OCI-LY3 (cell line): ENCODE measurements around the gene TFEB.

Source experiments
- H2AFZ ChIP-seq: fragments of 200-600, 300-600 bp; shearing (Covaris generic); 2 replicates; pipeline ENCODE4 v1.6.0; 2014; ENCODE audit warnings: antibody characterized with exemption, low read depth, low read length
- H3K27ac ChIP-seq: fragments of 200-600, 300-600 bp; sonication (generic); 2 replicates; pipeline ENCODE4 v1.5.1; 2014; ENCODE audit warnings: mild to moderate bottlenecking, low read length, moderate library complexity, mixed read lengths
- H3K27me3 ChIP-seq: fragments of 200-600, 300-600 bp; sonication (generic); 2 replicates; pipeline ENCODE4 v1.6.1; 2014; ENCODE audit warnings: low read depth, low read length, mixed read lengths
- H3K36me3 ChIP-seq: fragments of 200-600, 300-600 bp; sonication (generic); replicated peaks from 2 replicates; pipeline ENCODE3; 2014; ENCODE audit warnings: low read depth, low read length, mixed read lengths
- H3K4me1 ChIP-seq: fragments of 300-600, 200-600 bp; sonication (generic); 2 replicates; pipeline ENCODE4 v1.6.1; 2014; ENCODE audit warnings: low read length, mixed read lengths
- H3K4me2 ChIP-seq: fragments of 200-600, 300-600 bp; sonication (generic); 2 replicates; pipeline ENCODE4 v1.6.1; 2014; ENCODE audit warnings: low read length, mixed read lengths
- H3K4me3 ChIP-seq: fragments of 300-600, 200-600 bp; sonication (generic); 2 replicates; pipeline ENCODE4 v1.5.1; 2014; ENCODE audit warnings: antibody characterized with exemption, mild to moderate bottlenecking, low read length, moderate library complexity
- H3K79me2 ChIP-seq: fragments of 300-600, 200-600 bp; shearing (Covaris generic); 2 replicates; pipeline ENCODE4 v1.6.1; 2014; ENCODE audit warnings: mild to moderate bottlenecking, low read length, mixed read lengths
- H3K9ac ChIP-seq: fragments of 300-600, 200-600 bp; shearing (Covaris generic); 2 replicates; pipeline ENCODE4 v1.6.0; 2014; ENCODE audit warnings: mild to moderate bottlenecking, low read length, moderate library complexity
- H3K9me3 ChIP-seq: fragments of 200-600, 300-600 bp; shearing (Covaris generic); 2 replicates; pipeline ENCODE4 v1.6.1; 2014; ENCODE audit warnings: low read length, mixed read lengths; ENCODE audit not compliant: insufficient read depth
- H4K20me1 ChIP-seq: fragments of 200-600, 300-600 bp; sonication (generic); 2 replicates; pipeline ENCODE4 v1.6.1; 2016; ENCODE audit warnings: low read length, mixed read lengths; ENCODE audit not compliant: insufficient read depth
- CTCF ChIP-seq: fragments of 200-600, 300-600 bp; sonication (generic); IDR thresholded peaks from 2 replicates; pipeline ENCODE4 v1.5.1; 2014; ENCODE audit warnings: antibody characterized with exemption, low read length, low read depth
- EZH2phosphoT487 ChIP-seq: fragments of 200-600 bp; shearing (Covaris generic); IDR thresholded peaks from 2 replicates; pipeline ENCODE4 v1.6.1; 2018; ENCODE audit warnings: antibody characterized with exemption, mixed run types, low read depth

The TFEB gene

GRCh38 chr6:41683523-41684310 is 51.7 kb downstream of the TFEB start:
- Histone ChIP-seq H2AFZ (no peak overlapping the region), H3K36me3 (peaks cover 38% of the 10 kb centered on the region), H3K27ac (peak overlapping the region; percentile 63), H3K4me3 (peak overlapping the region; percentile 73), H3K79me2 (no peaks in the 10 kb centered on the region), H3K9me3 (no peaks in the 10 kb centered on the region), H4K20me1 (no peaks in the 10 kb centered on the region; the same call in 1 of the 2 replicates), H3K4me2 (peak overlapping the region; percentile 81), H3K9ac (peak overlapping the region; percentile 76), H3K4me1 (peaks cover 21% of the 10 kb centered on the region), H3K27me3 (no peaks in the 10 kb centered on the region)
- no peak for TF ChIP-seq EZH2phosphoT487
- peak; percentile 95 for TF ChIP-seq CTCF

- H3K4me2 ChIP-seq = peak overlapping the region; percentile 81
- no peak for TF ChIP-seq CTCF
- no peak for TF ChIP-seq EZH2phosphoT487
- peak overlapping the region; percentile 63 for H3K27ac ChIP-seq
- peaks cover 34% of the 10 kb centered on the region for H3K36me3 ChIP-seq
- H3K4me3 ChIP-seq = peak overlapping the region; percentile 73
- no peaks in the 10 kb centered on the region for H3K27me3 ChIP-seq
- peak overlapping the region; percentile 76 for H3K9ac ChIP-seq
- H3K79me2 ChIP-seq = no peaks in the 10 kb centered on the region
- peak overlapping the region; percentile 44; the same call in 1 of the 2 replicates for H2AFZ ChIP-seq
- H3K9me3 ChIP-seq = no peaks in the 10 kb centered on the region
- peaks cover 21% of the 10 kb centered on the region for H3K4me1 ChIP-seq
- no peaks in the 10 kb centered on the region; the same call in 1 of the 2 replicates for H4K20me1 ChIP-seq
These were observed 52.2 kb downstream of the TFEB start for GRCh38 chr6:41683273-41683522.

- peak overlapping the region; percentile 73 for H3K4me3 ChIP-seq
- TF ChIP-seq CTCF (no peak), EZH2phosphoT487 (no peak)
- peak overlapping the region; percentile 81 for H3K4me2 ChIP-seq
- peaks cover 21% of the 10 kb centered on the region for H3K4me1 ChIP-seq
- H4K20me1 ChIP-seq = no peaks in the 10 kb centered on the region; the same call in 1 of the 2 replicates
- H3K79me2 ChIP-seq = no peaks in the 10 kb centered on the region
- H3K9me3 ChIP-seq = no peaks in the 10 kb centered on the region
- H2AFZ ChIP-seq = peak overlapping the region; percentile 44; the same call in 1 of the 2 replicates
- H3K36me3 ChIP-seq = peaks cover 28% of the 10 kb centered on the region
- peak overlapping the region; percentile 63 for H3K27ac ChIP-seq
- H3K9ac ChIP-seq = peak overlapping the region; percentile 76
- no peaks in the 10 kb centered on the region for H3K27me3 ChIP-seq
These were observed 52.7 kb downstream of the TFEB start for GRCh38 chr6:41682497-41683272.

- TF ChIP-seq EZH2phosphoT487 (no peak), CTCF (peak; percentile 87)
- peaks cover 24% of the 10 kb centered on the region for H3K36me3 ChIP-seq
- no peak overlapping the region for H2AFZ ChIP-seq
- H3K4me1 ChIP-seq = peaks cover 21% of the 10 kb centered on the region
- H3K27me3 ChIP-seq = peaks cover 2% of the 10 kb centered on the region; the same call in 1 of the 2 replicates
- H3K9ac ChIP-seq = peak overlapping the region; percentile 76; the same call in 1 of the 2 replicates
- no peaks in the 10 kb centered on the region for H3K79me2 ChIP-seq
- peak overlapping the region; percentile 81 for H3K4me2 ChIP-seq
- H4K20me1 ChIP-seq = no peaks in the 10 kb centered on the region
- no peak overlapping the region for H3K4me3 ChIP-seq
- no peak overlapping the region for H3K27ac ChIP-seq
- no peaks in the 10 kb centered on the region for H3K9me3 ChIP-seq
These were observed 53.3 kb downstream of the TFEB start for GRCh38 chr6:41682056-41682477.
